HG03159 (cell line): ENCODE results near the gene CFB.
"Not testable (repeated sequence)": the region's sequence is repeated elsewhere in the genome, so short reads cannot be mapped to it uniquely, and the experiment has no call there.

Experiments used
- ATAC-seq: cut with Tn5 transposase; IDR thresholded peaks from one replicate; pipeline ENCODE4 v1.9.1; 2021; ENCODE audit warnings: mild to moderate bottlenecking, moderate library complexity; ENCODE audit not compliant: unreplicated experiment

The CFB gene

GRCh38 chr6:31911826-31912585, 33.9 kb upstream of the CFB start:
- ATAC-seq: no peak

- ATAC-seq: no peak
These were observed 30.5 kb upstream of the CFB start for GRCh38 chr6:31915351-31915750.

- ATAC-seq: no peak
These were observed 30.1 kb upstream of the CFB start for GRCh38 chr6:31915756-31916155.

DNA sequence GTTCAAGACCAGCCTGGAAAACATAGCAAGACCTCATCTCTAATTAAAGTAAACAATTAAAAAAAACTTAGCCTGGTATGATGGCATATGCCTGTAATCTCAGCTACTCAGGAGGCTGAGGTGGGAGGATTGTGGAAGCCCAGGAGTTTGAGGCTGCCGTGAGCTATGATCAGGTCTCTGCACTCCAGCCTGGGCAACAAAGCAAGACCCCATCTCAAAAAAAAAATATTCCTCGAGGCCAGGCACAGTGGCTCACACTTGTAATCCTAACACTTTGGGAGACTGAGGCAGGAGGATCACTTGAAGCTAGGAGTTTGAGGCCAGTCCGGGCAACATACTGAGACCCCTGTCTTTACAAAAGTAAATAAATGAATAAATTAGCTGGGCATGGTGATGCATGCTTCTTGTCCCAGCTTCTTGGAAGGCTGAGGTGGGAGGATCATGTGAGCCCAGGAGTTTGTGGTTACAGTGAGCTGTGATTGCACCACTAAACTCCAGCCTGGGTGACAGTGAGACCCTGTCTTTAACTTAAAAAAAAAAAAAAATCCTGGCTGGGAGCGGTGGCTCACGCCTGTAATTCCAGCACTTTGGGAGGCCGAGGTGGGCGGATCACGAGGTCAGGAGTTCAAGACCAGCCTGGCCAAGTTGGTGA, 27.7 kb upstream of the CFB start:
- no peak for ATAC-seq

DNA sequence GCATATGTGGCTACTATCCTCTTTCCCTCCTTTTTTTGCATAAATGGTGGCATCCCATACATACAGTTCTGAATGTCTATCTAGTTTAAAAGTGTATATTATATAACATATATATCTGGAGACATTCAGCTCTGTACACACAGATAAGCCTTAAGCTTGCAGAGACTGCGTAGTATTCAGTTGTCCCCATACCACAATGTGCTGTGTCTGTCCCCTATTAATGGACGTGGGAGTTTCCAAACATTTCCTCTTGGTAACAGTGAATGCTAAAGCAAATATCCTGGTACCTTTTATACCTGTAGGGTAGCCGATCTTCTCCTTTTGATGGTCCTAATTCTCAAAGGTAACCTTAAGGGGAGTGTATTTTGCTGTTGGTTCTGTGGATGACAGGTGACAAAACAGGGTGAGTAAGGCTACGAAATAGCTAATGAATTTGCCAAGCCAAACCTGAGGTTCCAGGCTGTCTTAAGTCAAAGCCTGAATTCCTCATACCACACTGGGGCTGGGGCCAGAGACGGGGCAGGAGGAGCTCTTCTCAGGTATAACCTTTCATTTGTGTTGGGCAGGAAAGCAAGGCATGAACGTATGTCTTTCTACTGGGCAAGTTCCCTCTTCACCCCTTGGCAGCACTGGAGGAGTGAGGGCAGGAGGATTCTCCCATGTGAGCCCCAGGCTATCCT, 26.1 kb upstream of the CFB start:
- no peak for ATAC-seq

- ATAC-seq: no peak
These were observed 25.1 kb upstream of the CFB start for GRCh38 chr6:31920811-31921210.

DNA sequence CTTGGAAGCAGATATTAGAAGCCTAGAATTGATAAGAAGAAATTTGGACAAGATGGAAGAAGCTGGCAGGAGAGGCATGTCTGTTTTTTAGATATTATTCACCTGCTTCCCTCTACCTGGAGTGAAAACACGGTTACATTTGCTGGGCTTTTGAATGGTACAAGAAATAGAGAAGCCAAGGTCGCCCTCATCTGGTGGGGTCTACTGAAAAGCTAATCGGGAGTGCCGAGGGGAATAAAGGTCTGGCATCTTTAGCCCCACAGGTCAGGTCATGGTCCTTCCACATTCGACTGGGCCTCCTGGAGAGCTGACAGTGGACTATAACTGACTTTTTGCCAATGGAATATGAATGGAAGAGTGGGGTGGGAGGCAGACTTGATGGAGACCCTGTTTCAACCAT, 23.0 kb upstream of the CFB start:
- ATAC-seq: no peak

DNA sequence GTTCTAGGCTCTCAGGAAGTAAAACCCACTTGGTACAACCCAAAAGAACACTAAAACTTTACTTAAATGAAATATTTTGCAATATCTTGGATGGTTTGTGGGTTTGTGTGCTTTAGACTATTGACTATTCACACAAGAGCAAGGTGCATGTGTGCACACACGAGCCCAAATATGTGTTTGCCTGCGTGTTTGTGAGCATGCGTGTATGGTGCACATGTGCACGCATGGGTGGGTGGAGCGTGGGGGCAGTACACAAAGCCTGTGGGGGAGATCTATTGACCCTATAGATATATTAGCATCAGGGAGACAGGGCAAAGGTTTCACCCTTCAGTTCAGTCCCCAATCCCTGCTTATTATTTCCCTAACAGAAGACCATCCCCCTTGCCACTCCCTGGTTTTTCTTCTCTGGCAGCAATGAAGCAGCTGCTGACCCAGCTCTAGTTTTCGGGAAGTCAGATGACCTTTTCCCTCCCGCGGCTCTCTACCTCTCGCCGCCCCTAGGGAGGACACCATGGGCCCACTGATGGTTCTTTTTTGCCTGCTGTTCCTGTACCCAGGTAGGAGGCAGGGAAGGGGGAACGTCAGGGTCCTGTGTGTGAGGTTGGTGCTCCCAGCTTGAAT, 18.5 kb upstream of the CFB start, which contains the start of gene C2:
Gene C2 (plus strand): TSS at position 476 of the 621 bp plus-strand sequence. CDS start 36 bp downstream, at position 512.
- no peak for ATAC-seq

- no peak for ATAC-seq
These were observed 17.8 kb upstream of the CFB start for GRCh38 chr6:31927863-31928671.

- ATAC-seq: no peak
These were observed 17.3 kb upstream of the CFB start for GRCh38 chr6:31928672-31928939.

GRCh38 chr6:31930962-31931361, 14.9 kb upstream of the CFB start:
- no peak for ATAC-seq

DNA sequence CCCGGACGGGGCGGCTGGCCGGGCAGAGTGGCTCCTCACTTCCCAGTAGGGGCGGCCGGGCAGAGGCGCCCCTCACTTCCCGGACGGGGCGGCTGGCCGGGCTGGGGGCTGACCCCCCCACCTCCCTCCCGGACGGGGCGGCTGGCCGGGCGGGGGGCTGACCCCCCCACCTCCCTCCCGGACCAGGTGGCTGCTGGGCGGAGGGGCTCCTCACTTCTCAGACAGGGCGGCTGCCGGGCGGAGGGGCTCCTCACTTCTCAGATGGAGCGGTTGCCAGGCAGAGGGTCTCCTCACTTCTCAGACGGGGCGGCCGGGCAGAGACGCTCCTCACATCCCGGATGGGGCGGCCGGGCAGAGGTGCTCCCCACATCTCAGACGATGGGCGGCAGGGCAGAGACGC, 13.8 kb upstream of the CFB start:
- not testable (repeated sequence) for ATAC-seq

DNA sequence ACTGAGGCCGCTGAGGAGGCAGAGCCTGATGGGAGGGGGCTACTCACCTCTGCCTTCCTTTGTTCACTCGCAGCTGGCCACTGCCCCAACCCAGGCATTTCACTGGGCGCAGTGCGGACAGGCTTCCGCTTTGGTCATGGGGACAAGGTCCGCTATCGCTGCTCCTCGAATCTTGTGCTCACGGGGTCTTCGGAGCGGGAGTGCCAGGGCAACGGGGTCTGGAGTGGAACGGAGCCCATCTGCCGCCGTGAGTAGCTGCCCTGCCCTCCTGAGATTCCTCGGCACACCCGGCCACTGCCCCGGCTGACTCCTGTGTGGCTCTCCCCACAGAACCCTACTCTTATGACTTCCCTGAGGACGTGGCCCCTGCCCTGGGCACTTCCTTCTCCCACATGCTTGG, 12.4 kb upstream of the CFB start:
- ATAC-seq: no peak

- no peak for ATAC-seq
These were observed 10.9 kb upstream of the CFB start for GRCh38 chr6:31935021-31935420.

DNA sequence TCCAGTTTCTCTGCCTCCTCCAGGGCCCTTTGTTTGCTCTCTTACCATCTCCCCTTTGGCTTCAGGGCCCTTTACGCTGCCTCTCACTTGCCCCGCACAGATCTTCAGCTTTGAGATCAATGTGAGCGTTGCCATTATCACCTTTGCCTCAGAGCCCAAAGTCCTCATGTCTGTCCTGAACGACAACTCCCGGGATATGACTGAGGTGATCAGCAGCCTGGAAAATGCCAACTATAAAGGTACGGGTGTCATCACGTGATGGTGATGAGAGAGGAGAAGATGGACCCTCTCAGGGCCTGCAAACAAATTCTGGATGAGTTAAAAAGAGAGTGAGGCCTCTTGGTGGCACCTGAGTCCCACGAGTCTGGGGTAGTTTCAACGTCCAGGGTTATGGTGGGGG, 10.1 kb upstream of the CFB start:
- ATAC-seq: no peak

DNA sequence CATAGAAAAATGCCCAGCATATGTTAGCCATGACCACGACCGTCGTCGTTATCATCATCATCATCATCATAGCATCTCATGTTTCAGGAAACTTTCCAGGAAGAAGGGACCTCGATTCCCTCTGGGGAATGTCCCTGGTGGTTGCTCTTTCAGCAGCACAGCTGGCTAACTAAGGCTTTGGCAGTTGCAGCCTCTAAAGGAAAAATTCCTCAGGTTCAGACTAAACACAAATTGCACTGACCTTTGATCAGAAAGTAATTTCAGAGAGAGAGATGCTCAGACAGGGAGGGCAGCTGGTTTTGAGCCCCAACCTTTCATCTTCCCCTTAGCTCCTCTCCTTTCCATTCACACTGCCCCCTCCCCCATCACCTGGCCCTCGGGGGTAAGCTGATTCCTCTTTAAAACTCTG, 5.6 kb upstream of the CFB start:
- no peak for ATAC-seq

- ATAC-seq: no peak
These were observed 2.2 kb upstream of the CFB start for GRCh38 chr6:31943742-31944141.

- no peak for ATAC-seq
These were observed 765 bp upstream of the CFB start for GRCh38 chr6:31945154-31945506.

DNA sequence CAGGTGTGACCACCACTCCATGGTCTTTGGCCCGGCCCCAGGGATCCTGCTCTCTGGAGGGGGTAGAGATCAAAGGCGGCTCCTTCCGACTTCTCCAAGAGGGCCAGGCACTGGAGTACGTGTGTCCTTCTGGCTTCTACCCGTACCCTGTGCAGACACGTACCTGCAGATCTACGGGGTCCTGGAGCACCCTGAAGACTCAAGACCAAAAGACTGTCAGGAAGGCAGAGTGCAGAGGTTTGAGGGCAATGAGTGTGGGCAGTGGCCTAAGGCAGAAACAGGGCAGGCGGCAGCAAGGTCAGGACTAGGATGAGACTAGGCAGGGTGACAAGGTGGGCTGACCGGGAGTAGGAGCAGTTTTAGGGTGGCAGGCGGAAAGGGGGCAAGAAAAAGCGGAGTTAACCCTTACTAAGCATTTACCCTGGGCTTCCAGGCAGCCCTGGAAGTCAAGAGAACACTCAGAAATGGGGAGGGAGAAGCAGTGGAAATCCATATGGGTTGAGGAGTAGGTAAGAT, 533 bp downstream of the CFB start:
- no peak for ATAC-seq

- ATAC-seq: no peak
These were observed 1.3 kb downstream of the CFB start for GRCh38 chr6:31947070-31947675.
